Activated naive CD8-positive, alpha-beta T cell treated with anti-CD3 and anti-CD28 coated beads, Interleukin-2, amount 50 U/mL, for 16 hours (primary cell): Measurements from ENCODE around the gene SLAIN1.

Source experiments
- DNase-seq: peaks from one replicate; pipeline ENCODE4 v3.0.0-alpha.2; 2020; ENCODE audit warnings: low read depth, low spot score

The SLAIN1 gene

GRCh38 chr13:77714119-77714755 lies 16.8 kb downstream of the SLAIN1 start:
- no peak for DNase-seq

GRCh38 chr13:77715233-77715891 lies 17.9 kb downstream of the SLAIN1 start:
- DNase-seq = no peak

GRCh38 chr13:77716692-77717091 lies 19.2 kb downstream of the SLAIN1 start:
- no peak for DNase-seq

- DNase-seq = no peak
These were observed 20.0 kb downstream of the SLAIN1 start for GRCh38 chr13:77717508-77717907.

- no peak for DNase-seq
These were observed 21.6 kb downstream of the SLAIN1 start for GRCh38 chr13:77719128-77719527.

- DNase-seq = no peak
These were observed 23.5 kb downstream of the SLAIN1 start for GRCh38 chr13:77720988-77721387.

- DNase-seq = no peak
These were observed 26.6 kb downstream of the SLAIN1 start for GRCh38 chr13:77724092-77724491.

- no peak for DNase-seq
These were observed 27.6 kb downstream of the SLAIN1 start for GRCh38 chr13:77725071-77725470.

GRCh38 chr13:77728265-77729125 lies 31.0 kb downstream of the SLAIN1 start:
- DNase-seq = no peak

- no peak for DNase-seq
These were observed 32.2 kb downstream of the SLAIN1 start for GRCh38 chr13:77729502-77730221.

- DNase-seq = no peak
These were observed 33.1 kb downstream of the SLAIN1 start for GRCh38 chr13:77730572-77730971.

- DNase-seq = no peak
These were observed 34.8 kb downstream of the SLAIN1 start for GRCh38 chr13:77732287-77732686.

GRCh38 chr13:77733674-77734073 lies 36.2 kb downstream of the SLAIN1 start:
- DNase-seq = no peak

GRCh38 chr13:77737583-77738200 lies 40.2 kb downstream of the SLAIN1 start:
- no peak for DNase-seq

GRCh38 chr13:77740097-77740735 lies 42.7 kb downstream of the SLAIN1 start:
- no peak for DNase-seq

- no peak for DNase-seq
These were observed 43.6 kb downstream of the SLAIN1 start for GRCh38 chr13:77740931-77741596.

- no peak for DNase-seq
These were observed 44.1 kb downstream of the SLAIN1 start for GRCh38 chr13:77741597-77741972.

GRCh38 chr13:77742801-77743200 lies 45.3 kb downstream of the SLAIN1 start:
- no peak for DNase-seq

GRCh38 chr13:77745784-77746183 lies 48.3 kb downstream of the SLAIN1 start:
- no peak for DNase-seq

GRCh38 chr13:77749344-77749880 lies 51.9 kb downstream of the SLAIN1 start:
- DNase-seq = no peak
